Nephron progenitor cell (in vitro differentiated cells): Measurements from ENCODE around the gene SLC1A2.

Experiments
- DNase-seq: peaks from one replicate; pipeline ENCODE4 v3.0.0; 2021
- H3K27ac Mint-ChIP-seq: 2 replicates; pipeline ENCODE4 v1.8.0; 2021; ENCODE audit warnings: mild to moderate bottlenecking, moderate library complexity, mixed read lengths
- H3K27me3 Mint-ChIP-seq: 2 replicates; pipeline ENCODE4 v1.8.0; 2021; ENCODE audit warnings: mild to moderate bottlenecking, low read depth, mixed read lengths; ENCODE audit not compliant: poor library complexity
- H3K36me3 Mint-ChIP-seq: 2 replicates; pipeline ENCODE4 v1.8.0; 2021; ENCODE audit warnings: low read depth, mixed read lengths
- H3K4me1 Mint-ChIP-seq: 2 replicates; pipeline ENCODE4 v1.8.0; 2021; ENCODE audit warnings: mixed read lengths
- H3K4me3 Mint-ChIP-seq: 2 replicates; pipeline ENCODE4 v1.8.0; 2021; ENCODE audit warnings: mild to moderate bottlenecking, moderate library complexity, mixed read lengths
- H3K9me3 Mint-ChIP-seq: 2 replicates; pipeline ENCODE4 v1.8.0; 2021; ENCODE audit warnings: mild to moderate bottlenecking, moderate library complexity, mixed read lengths
- TF ChIP-seq, protein P1 (sequence below): fragments of 200-600 bp; sonication (generic); IDR thresholded peaks from 2 replicates; pipeline ENCODE4 v1.5.0; 2021; ENCODE audit warnings: antibody characterized with exemption

SLC1A2 gene

GRCh38 chr11:35419184-35419829 lies at the start of gene SLC1A2:
SLC1A2 (minus strand) TSS chr11:35419558; CDS start chr11:35418966, 592 bp downstream.
- H3K27ac Mint-ChIP-seq = no peak within 1 kb of the TSS

GRCh38 chr11:35466058-35466457 lies 46.7 kb upstream of the SLC1A2 start:
- no peaks in the 10 kb centered on the region for H3K27me3 Mint-ChIP-seq
- peaks cover 27% of the 10 kb centered on the region for H3K36me3 Mint-ChIP-seq
- DNase-seq = no peak
- no peaks in the 10 kb centered on the region for H3K9me3 Mint-ChIP-seq
- TF ChIP-seq, protein P1, sequence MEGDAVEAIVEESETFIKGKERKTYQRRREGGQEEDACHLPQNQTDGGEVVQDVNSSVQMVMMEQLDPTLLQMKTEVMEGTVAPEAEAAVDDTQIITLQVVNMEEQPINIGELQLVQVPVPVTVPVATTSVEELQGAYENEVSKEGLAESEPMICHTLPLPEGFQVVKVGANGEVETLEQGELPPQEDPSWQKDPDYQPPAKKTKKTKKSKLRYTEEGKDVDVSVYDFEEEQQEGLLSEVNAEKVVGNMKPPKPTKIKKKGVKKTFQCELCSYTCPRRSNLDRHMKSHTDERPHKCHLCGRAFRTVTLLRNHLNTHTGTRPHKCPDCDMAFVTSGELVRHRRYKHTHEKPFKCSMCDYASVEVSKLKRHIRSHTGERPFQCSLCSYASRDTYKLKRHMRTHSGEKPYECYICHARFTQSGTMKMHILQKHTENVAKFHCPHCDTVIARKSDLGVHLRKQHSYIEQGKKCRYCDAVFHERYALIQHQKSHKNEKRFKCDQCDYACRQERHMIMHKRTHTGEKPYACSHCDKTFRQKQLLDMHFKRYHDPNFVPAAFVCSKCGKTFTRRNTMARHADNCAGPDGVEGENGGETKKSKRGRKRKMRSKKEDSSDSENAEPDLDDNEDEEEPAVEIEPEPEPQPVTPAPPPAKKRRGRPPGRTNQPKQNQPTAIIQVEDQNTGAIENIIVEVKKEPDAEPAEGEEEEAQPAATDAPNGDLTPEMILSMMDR = no peak
- no peak overlapping the region for H3K4me3 Mint-ChIP-seq
- no peaks in the 10 kb centered on the region for H3K4me1 Mint-ChIP-seq
- no peak overlapping the region for H3K27ac Mint-ChIP-seq

More at GRCh38 chr11:35419184-35419829, at the start of gene SLC1A2:
- H3K9me3 Mint-ChIP-seq = no peaks in the 10 kb centered on the region
- peaks cover 98% of the 10 kb centered on the region for H3K27me3 Mint-ChIP-seq
- TF ChIP-seq, protein P1 = no peak
- DNase-seq = peak; percentile 66
- H3K36me3 Mint-ChIP-seq = no peaks in the 10 kb centered on the region
- H3K4me1 Mint-ChIP-seq = peaks cover 49% of the 10 kb centered on the region
- H3K4me3 Mint-ChIP-seq = peak within 1 kb of the TSS; percentile 87

- Mint-ChIP-seq H3K27me3 (no peaks in the 10 kb centered on the region), H3K27ac (no peak overlapping the region), H3K36me3 (peaks cover 33% of the 10 kb centered on the region), H3K9me3 (no peaks in the 10 kb centered on the region), H3K4me3 (no peak overlapping the region), H3K4me1 (no peaks in the 10 kb centered on the region)
- no peak for DNase-seq
- TF ChIP-seq, protein P1 = no peak
These were observed 45.0 kb upstream of the SLC1A2 start for GRCh38 chr11:35464308-35464707.

DNA sequence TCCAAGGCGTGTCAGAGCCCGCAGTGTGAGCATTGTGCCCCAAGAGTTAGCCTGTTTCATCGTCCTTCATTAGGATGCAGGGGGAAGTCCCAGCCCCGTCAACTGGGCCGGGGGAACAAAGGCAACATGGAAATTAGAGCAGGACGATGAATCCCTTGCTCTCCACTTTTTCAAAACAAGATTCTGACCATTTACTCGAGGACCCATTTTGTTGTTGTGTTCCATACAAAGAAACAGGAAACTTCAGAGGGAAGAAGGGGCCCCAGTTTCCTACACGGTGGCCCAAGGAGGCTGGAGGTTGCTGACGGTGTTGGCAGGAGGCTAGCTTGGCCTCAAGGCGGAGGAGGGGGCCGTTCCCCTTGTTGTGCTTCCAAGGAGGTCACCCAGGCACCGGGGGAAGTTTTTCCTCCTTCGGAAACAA lies 44.0 kb upstream of the SLC1A2 start:
- H3K27me3 Mint-ChIP-seq = no peaks in the 10 kb centered on the region
- TF ChIP-seq, protein P1 = no peak
- H3K36me3 Mint-ChIP-seq = peaks cover 40% of the 10 kb centered on the region
- no peak overlapping the region for H3K27ac Mint-ChIP-seq
- no peaks in the 10 kb centered on the region for H3K9me3 Mint-ChIP-seq
- H3K4me3 Mint-ChIP-seq = no peak overlapping the region
- DNase-seq = no peak
- no peaks in the 10 kb centered on the region for H3K4me1 Mint-ChIP-seq

GRCh38 chr11:35461917-35462538 lies 42.7 kb upstream of the SLC1A2 start:
- H3K27me3 Mint-ChIP-seq = no peaks in the 10 kb centered on the region
- no peaks in the 10 kb centered on the region for H3K4me1 Mint-ChIP-seq
- no peak for DNase-seq
- no peak overlapping the region for H3K27ac Mint-ChIP-seq
- H3K4me3 Mint-ChIP-seq = no peak overlapping the region
- TF ChIP-seq, protein P1 = no peak
- peaks cover 27% of the 10 kb centered on the region for H3K36me3 Mint-ChIP-seq
- H3K9me3 Mint-ChIP-seq = no peaks in the 10 kb centered on the region

- Mint-ChIP-seq H3K4me1 (no peaks in the 10 kb centered on the region), H3K9me3 (no peaks in the 10 kb centered on the region), H3K27ac (no peak overlapping the region), H3K27me3 (no peaks in the 10 kb centered on the region), H3K4me3 (no peak overlapping the region), H3K36me3 (peaks cover 36% of the 10 kb centered on the region)
- no peak for DNase-seq
- TF ChIP-seq, protein P1 = no peak
These were observed 40.1 kb upstream of the SLC1A2 start for GRCh38 chr11:35459489-35459888.
